K562 (cell line): Measurements from ENCODE around the gene MICOS13. TPM values are rescaled to one million over a fixed set of nuclear protein-coding genes. Genes with fewer than 3 reads are reported as not detected.

Experiments
- ATAC-seq: fragments of 200-7000 bp; cut with Tn5 transposase; 3 replicates; pipeline ENCODE4 v1.9.1; 2020; ENCODE audit warnings: moderate library complexity
- BruUV-seq: library from RNA; stranded (reverse); fragments of 400-500 nt; replicated peaks from 2 replicates; lab custom pipeline; 2021; lab: Mats Ljungman, UMichigan
- CTCF ChIA-PET: fragments of 300-600 bp; formaldehyde crosslinking; extraction: SDS; loops from one replicate; lab custom pipeline; 2021; ENCODE audit warnings: low intra/inter-chr PET ratio; lab: Yijun Ruan, JAX
- POLR2A ChIA-PET: fragments of 300-600, 350-650 bp; sonication (Branson Sonifier 250); formaldehyde crosslinking; extraction: SDS; loops from one replicate; lab custom pipeline; 2021; ENCODE audit warnings: antibody characterized with exemption, inconsistent platforms; lab: Yijun Ruan, JAX
- DNase-seq, 4 experiments: peaks; one replicate each; pipeline versions ENCODE4 v3.0.0 to v3.0.0-alpha.2; 2011 to 2018; ENCODE audit warnings: low spot score in 3 of 4, mixed read lengths in 3 of 4; ENCODE audit errors: extremely low read depth in 1 of 4
- FAIRE-seq: peaks from 2 replicates; lab custom pipeline; 2011; peaks lifted over from hg19 to GRCh38; lab: Jason Lieb, UNC
- H2AFZ ChIP-seq: 2 replicates; pipeline ENCODE4 v1.6.0; 2011; ENCODE audit warnings: low read depth, low read length, control low read depth, inconsistent platforms
- H3K27ac ChIP-seq: fragments of 200-600 bp; 3 replicates; pipeline ENCODE4 v1.8.0; 2011; ENCODE audit warnings: low read depth, mild to moderate bottlenecking, control low read depth, inconsistent platforms, low read length, moderate library complexity, mixed read lengths; ENCODE audit errors: extremely low read depth
- H3K27me3 ChIP-seq, 2 experiments: fragments of 300-600 bp in 1 of 2; 2 replicates in 1 of 2; 3 replicates in 1 of 2; pipeline versions ENCODE4 v1.6.0 to v1.8.0; 2011; ENCODE audit warnings: inconsistent platforms in 2 of 2, low read length in 2 of 2, mild to moderate bottlenecking in 1 of 2, mixed read lengths in 1 of 2, moderate library complexity in 1 of 2; ENCODE audit not compliant: control insufficient read depth in 2 of 2, insufficient read depth in 2 of 2
- H3K36me3 ChIP-seq: fragments of 300-600 bp; 3 replicates; pipeline ENCODE4 v1.8.0; 2011; ENCODE audit warnings: mild to moderate bottlenecking, low read length, inconsistent platforms; ENCODE audit not compliant: control insufficient read depth, insufficient read depth
- H3K4me1 ChIP-seq, 2 experiments: fragments of 200-600 bp in 1 of 2; replicated peaks in 1 of 2; 2 replicates in 1 of 2; 3 replicates in 1 of 2; pipeline versions ENCODE4 v1.5.1 to v1.8.0; 2011; ENCODE audit warnings: inconsistent platforms in 2 of 2, low read length in 2 of 2, mild to moderate bottlenecking in 1 of 2, mixed read lengths in 1 of 2, moderate library complexity in 1 of 2; ENCODE audit not compliant: control insufficient read depth in 2 of 2, insufficient read depth in 2 of 2
- H3K4me2 ChIP-seq: 2 replicates; pipeline ENCODE4 v1.6.1; 2011; ENCODE audit warnings: low read length, control low read depth, inconsistent platforms, mixed read lengths; ENCODE audit not compliant: insufficient read depth
- H3K4me3 ChIP-seq: fragments of 200-600 bp; sonication (generic), shearing (Covaris generic); 2 replicates; pipeline ENCODE4 v1.5.1; 2016; ENCODE audit warnings: control low read depth, inconsistent platforms
- H3K79me2 ChIP-seq: fragments of 200-600 bp; 3 replicates; pipeline ENCODE4 v1.8.0; 2011; ENCODE audit warnings: low read length, inconsistent platforms; ENCODE audit not compliant: control insufficient read depth, insufficient read depth
- H3K9ac ChIP-seq, 2 experiments: 2 replicates each; pipeline versions ENCODE4 v1.6.0 to v1.6.1; 2011; ENCODE audit warnings: low read depth in 2 of 2, low read length in 2 of 2, control low read depth in 1 of 2, inconsistent platforms in 1 of 2, mild to moderate bottlenecking in 1 of 2, mixed read lengths in 1 of 2; ENCODE audit not compliant: insufficient read depth in 1 of 2
- H3K9me1 ChIP-seq: one replicate; pipeline ENCODE4 v1.6.0; 2011; ENCODE audit warnings: inconsistent platforms, mild to moderate bottlenecking, low read length, moderate library complexity; ENCODE audit not compliant: control insufficient read depth, insufficient read depth
- H3K9me3 ChIP-seq: replicated peaks from 2 replicates; pipeline ENCODE4 v1.5.1; 2011; ENCODE audit warnings: low read depth, low read length, inconsistent platforms; ENCODE audit not compliant: control insufficient read depth, insufficient read depth
- H4K20me1 ChIP-seq: replicated peaks from 2 replicates; pipeline ENCODE4 v1.6.1; 2011; ENCODE audit warnings: low read length, inconsistent platforms, mixed read lengths; ENCODE audit not compliant: control insufficient read depth, insufficient read depth
- COPS2 ChIP-seq: fragments of 450-650 bp; conservative IDR thresholded peaks from 2 replicates; pipeline ENCODE4 v1.6.1; 2016; ENCODE audit warnings: mild to moderate bottlenecking, moderate library complexity
- FOXP1 ChIP-seq: sonication (generic); formaldehyde crosslinking; IDR thresholded peaks from 2 replicates; pipeline ENCODE4 v1.8.0; 2022; ENCODE audit warnings: mild to moderate bottlenecking, missing genetic modification reagents
- WGBS: fragments of 100-300 bp; shearing (Covaris generic); methylation state at CpG from one replicate; pipeline ENCODE4 v1.1.6; 2016; ENCODE audit warnings: low coverage, mixed read lengths; ENCODE audit not compliant: insufficient coverage; ENCODE audit errors: missing lambda C conversion rate; 5-methylcytosine and 5-hydroxymethylcytosine counted together
- in situ Hi-C: fragments of 300-500 bp; cut with MboI; formaldehyde crosslinking; loops from 4 replicates; pipeline ENCODE4 v1.15.0; 2018; ENCODE audit warnings: inconsistent platforms, mixed read lengths
- intact Hi-C: fragments of 100-400 bp; cut with micrococcal nuclease; formaldehyde crosslinking; loops from 2 replicates; pipeline ENCODE4 v1.14.2; 2022
- polyA plus RNA-seq, 8 experiments: library from polyadenylated mRNA; depleted of rRNA in 4 of 8; stranded (reverse) in 5 of 8; unstranded in 3 of 8; fragments of >200 nt; fragmentation: Nextera tagmentation in 2 of 8; fragmentation: Illumina TruSeq in 1 of 8; extraction: Ambion mirVana in 2 of 8; extraction: Trizol in 1 of 8; gene quantifications; 2 replicates each; pipeline versions ENCODE4 v1.2.1 to v1.2.3, GENCODE V29; 2011 to 2014; ENCODE audit warnings: inconsistent platforms in 1 of 8, missing spikeins in 1 of 8
- total RNA-seq, 7 experiments: library from RNA; depleted of rRNA in 6 of 7; stranded (reverse); fragments of >200 nt in 6 of 7; fragmentation: Illumina TruSeq in 2 of 7; extraction: Trizol in 2 of 7; gene quantifications; 2 replicates each; pipeline versions ENCODE4 v1.2.1 to v1.2.3, GENCODE V29; 2011 to 2021; ENCODE audit warnings: low replicate concordance in 1 of 7
- TF ChIP-seq, protein P1 (sequence below): fragments of 250-450 bp; sonication (Bioruptor Pico); IDR thresholded peaks from 2 replicates; pipeline ENCODE4 v1.5.0; 2021; ENCODE audit warnings: mild to moderate bottlenecking, moderate library complexity

MICOS13 gene
- total and polyA plus RNA-seq, 9 of the 15 experiments (the other 6 are each of a cell fraction or from before 2014, with no cell fraction given) = 15.5 to 220 (median 49.4) TPM

- TF ChIP-seq, protein P1, sequence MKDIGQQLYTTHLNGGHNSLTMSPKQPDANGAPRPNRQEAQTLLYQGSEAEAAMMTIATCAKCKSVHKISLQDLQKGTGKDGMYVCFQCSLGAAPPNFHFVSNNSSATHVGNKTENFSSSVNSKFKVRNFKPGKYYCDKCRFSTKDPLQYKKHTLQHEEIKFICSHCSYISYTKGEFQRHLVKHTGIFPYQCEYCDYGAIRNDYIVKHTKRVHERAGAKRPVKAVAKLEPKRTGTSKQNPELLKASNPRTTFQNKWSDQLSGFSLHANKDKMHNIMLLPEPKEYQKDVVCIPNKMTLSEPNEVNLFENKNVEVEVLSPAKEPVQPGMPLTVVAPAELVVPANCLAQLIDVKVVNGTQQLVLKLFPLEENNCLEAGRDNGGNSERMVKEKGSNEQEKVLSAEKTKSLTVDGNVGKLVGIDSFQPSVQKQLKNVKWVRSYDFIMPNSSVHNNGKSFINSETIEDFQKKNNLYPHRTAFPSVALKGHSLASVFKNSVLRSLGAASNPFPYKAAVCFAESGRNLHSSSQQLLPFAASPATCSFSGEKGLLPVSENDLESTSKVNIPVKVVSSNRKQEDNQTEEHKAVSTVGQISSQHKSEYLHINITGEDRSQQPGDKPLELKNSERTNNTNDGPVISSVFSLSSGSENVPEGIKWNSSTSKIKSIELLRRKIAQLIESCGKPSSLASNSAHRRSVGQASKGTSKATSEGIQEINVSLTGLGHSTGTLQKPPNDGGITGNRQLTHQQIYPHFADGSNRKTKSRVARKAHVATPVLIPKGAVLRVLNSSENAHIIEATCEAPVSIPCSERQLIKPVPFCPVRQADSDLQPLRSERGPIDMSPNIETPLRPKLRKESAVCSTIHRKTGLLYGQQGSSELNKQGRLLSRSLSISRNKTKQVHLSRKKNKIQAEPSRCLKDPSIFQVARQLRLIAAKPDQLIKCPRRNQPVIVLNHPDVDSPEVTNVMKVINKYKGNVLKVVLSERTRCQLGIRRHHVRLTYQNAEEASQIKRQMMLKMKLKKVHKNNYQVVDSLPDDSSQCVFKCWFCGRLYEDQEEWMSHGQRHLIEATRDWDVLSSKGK = no peak
- TF ChIP-seq FOXP1 = no peak
Observed at GRCh38 chr19:5644037-5644436, 36.3 kb downstream of the MICOS13 start (continued).

- H3K27ac ChIP-seq = no peak overlapping the region
- in situ Hi-C loops = no loop called here
- H4K20me1 ChIP-seq = peaks cover 29% of the 10 kb centered on the region
Observed at GRCh38 chr19:5643060-5643459, 37.3 kb downstream of the MICOS13 start.

More at GRCh38 chr19:5643060-5643459, 37.3 kb downstream of the MICOS13 start:
- ChIA-PET CTCF (no interaction called here), POLR2A (interaction anchor here (0.8 to 1.1 kb wide), 3 partner anchors 22 to 40 kb away, joined by 3 read pairs; no protein-coding TSS in a partner anchor)
- Histone ChIP-seq H2AFZ (no peak overlapping the region), H3K9me1 (peaks cover 8% of the 10 kb centered on the region), H3K4me2 (no peak overlapping the region), H3K36me3 (peaks cover 91% of the 10 kb centered on the region), H3K27me3 (no peaks in the 10 kb centered on the region), H3K4me1 (no peaks in the 10 kb centered on the region), H3K79me2 (peaks cover 88% of the 10 kb centered on the region), H3K9ac (no peak overlapping the region), H3K9me3 (no peaks in the 10 kb centered on the region), H3K4me3 (no peak overlapping the region)
- FAIRE-seq = no peak
- WGBS = 100% methylated on average over 4 of the region's 4 CpGs
- DNase-seq = no peak
- intact Hi-C loops = no loop called here
- no peak for TF ChIP-seq COPS2
- ATAC-seq = no peak
- no TSS peak for BruUV-seq
